MM.1S (cell line): ENCODE data around the gene ORC5.

Experiments
- CTCF ChIP-seq: fragments of 300-600 bp; sonication (generic); IDR thresholded peaks from 2 replicates; pipeline ENCODE4 v1.5.1; 2016; ENCODE audit warnings: antibody characterized with exemption, low read length, mixed read lengths
- EZH2phosphoT487 ChIP-seq: fragments of 300-600 bp; sonication (generic); IDR thresholded peaks from 2 replicates; pipeline ENCODE4 v1.6.1; 2018; ENCODE audit warnings: antibody characterized with exemption, low read length

DNA sequence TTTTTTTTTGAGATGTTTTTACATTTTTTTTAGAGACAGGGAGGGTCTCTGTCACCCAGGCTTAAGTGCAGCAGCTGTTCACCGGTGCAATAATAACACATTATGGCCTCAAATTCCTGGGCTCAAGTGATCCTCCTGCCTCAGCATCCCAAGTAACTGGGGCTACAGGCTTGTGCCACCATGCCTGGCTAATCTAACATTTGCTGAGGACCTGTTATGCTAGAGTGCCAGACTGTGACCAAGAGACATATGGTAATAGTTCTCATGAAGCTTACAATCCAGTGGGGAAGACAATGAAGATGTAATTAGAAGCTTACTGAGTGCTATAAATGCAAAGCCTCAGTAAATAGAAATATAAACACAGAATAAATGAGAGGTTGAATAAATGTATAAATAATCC lies 17.6 kb upstream of the ORC5 start:
- no peak for TF ChIP-seq EZH2phosphoT487
- TF ChIP-seq CTCF = no peak
